HG02798 (cell line): ENCODE results near the gene GLRX5.
"Not testable (repeated sequence)": the region's sequence is repeated elsewhere in the genome, so short reads cannot be mapped to it uniquely, and the experiment has no call there.

Source experiments
- ATAC-seq: cut with Tn5 transposase; IDR thresholded peaks from one replicate; pipeline ENCODE4 v1.9.1; 2021; ENCODE audit warnings: mild to moderate bottlenecking; ENCODE audit not compliant: unreplicated experiment, poor library complexity

Gene GLRX5

DNA sequence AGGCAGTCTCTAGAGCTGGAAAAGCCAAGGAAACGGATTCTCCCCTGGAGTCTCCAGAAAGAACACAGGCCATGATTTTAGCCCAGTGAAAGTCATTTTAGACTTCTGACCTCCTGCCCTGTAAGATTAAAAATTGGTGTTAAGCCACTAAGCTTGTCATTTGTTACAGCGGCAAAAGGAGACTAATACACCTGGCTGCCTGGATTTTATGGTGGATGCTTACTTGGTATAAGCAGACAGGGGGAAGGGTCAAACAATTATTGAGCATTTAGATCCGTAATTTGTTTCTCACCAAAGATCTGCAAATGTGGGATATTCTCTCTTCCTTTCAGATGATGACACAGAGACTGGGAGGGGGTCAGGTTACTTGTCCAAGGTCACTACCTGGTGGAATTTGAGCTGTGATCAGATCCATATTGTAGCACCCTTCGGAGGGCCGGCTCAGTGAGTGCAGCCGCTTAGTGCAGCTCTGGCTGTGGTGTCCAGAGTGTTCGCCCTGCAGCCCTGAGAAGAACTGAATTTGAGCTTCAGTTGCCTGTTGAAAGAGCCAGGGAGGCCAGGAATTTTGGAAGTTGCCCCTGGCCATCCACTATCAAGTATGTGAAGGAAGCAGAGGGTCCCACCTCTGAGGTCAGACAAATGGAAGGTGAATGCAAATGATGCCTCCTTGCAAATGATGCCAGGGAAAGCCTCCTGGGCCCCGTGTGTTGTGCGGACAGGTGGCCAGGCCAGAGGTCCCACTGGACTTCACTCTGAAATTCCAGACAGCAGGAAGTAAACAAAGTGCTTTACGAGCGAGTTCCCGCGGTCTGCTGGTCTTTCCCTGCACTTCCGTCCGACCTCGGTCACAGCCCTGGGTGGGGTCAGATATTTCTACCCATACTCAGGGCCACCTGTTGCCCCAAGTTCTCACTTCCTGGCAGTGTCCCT lies 15.1 kb downstream of the GLRX5 start:
- no peak for ATAC-seq

DNA sequence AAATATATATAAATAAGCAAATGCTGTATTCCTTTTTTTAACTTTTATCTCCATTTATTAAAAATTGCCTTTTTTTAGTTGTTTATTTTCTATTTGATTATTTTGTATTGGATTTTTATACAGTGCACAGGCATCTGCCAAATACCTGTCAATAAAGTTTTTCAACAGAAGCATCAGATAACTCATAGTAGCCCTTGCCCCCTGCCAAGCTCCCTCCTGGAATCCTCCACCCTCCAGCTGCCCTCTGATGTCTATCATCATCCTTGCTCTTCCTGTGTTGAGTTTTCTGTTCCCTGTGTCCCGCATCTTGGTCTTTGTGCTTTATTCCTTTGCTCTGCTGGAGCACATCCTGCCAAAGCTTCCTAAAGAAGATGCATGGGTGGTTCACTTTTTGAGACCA lies 16.6 kb downstream of the GLRX5 start:
- no peak for ATAC-seq

DNA sequence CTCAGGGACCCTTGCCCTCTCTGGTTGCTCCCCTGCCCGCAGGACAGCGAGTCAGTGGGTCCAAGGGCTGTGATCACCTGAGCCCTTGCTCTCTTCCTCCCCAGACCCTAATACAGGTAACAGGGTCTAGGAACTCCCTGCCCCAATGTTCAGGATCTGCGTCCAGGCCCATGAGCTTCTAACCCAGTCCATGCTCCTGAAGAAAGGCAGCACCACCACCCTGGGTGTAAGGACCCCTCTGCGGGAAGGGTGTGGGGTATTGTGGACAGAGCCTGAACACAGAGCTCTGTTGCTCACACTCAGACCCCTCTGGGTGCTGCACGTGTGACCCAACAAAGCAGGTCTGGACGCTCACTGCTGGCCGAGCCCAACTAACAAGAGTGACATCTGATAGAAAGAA lies 18.3 kb downstream of the GLRX5 start:
- ATAC-seq, result no peak

DNA sequence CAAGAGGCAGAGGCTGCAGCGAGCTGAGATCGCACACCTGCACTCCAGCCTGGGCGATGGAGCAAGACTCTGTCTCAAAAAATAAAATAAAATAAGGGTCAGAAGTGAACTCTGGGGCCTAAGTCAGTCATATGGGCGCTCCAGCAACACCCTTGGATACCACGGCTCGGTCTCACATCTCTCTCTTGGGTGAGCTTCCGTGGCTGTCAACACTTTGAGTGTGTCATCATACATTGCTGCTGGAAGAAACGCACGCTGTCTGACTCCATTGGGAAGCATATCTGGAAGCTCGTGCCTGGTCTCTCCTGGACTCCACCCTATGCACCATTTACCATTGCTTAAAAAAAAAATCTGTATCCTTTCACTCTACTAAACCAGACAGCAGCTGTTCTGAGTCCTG lies 20.2 kb downstream of the GLRX5 start:
- no peak for ATAC-seq

DNA sequence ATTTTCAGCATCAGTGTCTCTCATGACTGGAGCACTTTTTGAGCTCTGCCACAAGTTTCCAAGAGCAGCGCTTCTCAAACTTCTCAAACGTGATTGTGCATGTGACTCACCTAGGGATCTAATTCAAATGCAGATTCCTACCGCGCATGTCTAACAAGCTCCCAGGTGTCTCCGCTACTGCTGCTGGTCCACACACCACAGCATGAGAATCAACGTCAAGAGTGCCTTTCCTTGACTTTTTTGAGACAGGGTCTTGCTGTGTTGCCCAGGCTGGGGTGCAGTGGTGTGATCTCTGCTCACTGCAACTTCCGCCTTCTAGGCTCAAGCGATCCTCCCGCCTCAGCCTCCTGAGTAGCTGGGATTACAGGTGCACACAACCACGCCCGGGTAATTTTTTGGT lies 22.4 kb downstream of the GLRX5 start:
- no peak for ATAC-seq

DNA sequence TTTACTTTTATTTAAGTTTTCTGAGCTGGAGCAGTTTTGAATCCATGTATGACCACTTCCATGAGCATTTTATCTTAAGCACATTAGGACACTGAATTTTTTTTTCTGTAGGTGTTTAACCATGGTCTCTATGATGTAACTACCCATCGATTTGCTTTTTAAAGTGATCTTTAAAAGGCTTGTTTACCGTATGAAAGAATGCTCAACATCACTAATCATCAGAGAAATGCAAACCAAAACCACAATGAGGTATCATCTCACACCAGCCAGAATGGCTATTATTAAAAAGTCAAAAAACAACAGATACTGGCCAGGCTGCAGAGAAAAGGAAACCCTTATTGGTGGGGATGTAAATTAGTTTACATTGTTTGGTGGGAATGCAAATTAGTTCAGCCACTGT lies 23.0 kb downstream of the GLRX5 start:
- no peak for ATAC-seq

DNA sequence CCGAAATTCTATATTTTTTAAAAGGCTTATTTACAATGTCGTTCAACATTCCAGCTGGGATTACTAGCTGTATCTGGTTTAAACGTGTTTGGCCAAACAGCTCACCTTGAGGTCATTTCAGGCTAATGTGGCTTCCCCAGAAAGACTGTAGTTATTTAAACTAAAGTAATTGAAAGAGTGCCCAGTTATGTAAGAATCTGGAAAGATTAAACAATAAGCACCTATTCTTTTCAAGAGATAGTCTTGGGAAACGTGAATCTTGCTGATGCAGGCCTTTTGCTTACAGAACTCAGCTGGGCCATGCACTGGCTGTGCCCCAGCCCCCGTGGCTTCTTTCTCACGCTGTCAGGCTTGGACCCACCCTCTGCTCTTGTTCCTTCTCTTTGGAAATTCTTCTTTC lies 24.4 kb downstream of the GLRX5 start:
- ATAC-seq, result no peak

DNA sequence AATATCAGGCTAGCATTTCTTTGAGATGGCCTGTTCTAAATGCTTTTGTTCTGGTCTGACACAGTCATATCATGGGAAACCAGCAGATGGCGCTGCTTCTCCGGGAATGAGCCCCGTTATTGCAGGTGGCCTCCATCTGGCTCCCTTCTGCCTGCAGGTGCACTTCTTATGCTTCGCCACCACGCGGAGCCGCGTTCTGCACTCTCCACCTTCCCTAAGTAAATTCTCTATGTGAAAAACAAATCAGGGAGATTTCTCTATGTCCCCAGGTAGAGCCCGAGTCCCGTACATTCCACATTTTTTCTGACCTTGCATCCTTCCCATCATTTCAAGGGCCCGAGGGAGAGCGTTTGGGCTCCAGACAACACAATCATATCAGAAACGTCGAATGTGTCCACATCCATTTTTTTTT lies 26.2 kb downstream of the GLRX5 start:
- ATAC-seq, result peak; percentile 93

DNA sequence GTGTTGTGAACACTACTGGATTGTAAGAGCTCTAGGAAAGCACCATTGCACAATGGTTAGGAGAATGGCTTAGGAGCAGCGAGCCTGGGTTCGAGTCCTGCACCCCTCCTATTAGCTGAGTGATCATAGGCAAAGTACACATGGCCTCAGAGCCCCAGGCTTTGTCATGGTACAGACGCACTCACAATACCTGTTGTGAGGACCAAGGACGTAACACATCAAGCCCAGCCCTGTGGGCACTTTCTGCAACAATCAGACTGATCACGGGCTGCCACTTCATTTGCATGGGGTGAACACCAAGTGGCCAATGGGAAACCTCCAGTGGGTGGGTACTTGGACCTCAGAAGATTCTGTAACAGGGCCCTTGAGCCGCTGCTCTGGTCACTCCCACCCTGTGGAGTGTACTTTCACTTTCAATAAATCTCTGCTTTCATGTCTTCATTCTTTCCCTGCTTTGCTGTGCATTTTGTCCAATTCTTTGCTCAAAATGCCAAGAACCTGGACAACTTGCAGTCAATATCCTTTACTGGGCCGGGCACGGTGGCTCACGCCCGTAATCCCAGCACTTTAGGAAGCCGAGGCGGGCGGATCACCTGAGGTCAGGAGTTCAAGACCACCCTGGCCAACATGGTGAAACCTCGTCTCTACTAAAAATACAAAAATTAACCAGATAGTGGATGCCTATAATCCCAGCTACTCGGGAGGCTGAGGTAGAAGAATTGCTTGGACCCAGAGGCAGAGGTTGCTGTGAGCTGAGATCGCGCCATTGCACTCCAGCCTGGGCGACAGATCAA lies 28.2 kb downstream of the GLRX5 start:
- ATAC-seq, result no peak

DNA sequence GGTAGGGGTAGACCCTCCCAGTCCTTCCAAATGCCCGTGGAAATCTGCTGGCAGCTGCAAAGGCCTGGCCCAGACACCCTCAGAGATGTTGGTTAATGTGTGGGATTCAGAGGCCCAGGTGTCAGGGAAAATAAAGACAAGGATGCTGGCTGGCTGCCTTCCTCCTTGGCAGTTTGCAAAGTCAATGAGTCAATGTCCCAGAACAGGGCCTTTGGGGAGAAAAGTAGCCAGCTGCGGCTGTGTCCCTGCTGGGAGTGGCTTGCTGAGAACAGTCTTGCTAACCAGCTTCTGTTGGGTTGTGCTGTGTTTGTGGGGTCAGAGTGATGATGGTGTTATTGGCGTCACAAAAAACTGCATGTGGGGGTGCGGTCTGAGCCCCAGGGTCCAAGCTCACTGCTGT lies 29.2 kb downstream of the GLRX5 start:
- ATAC-seq, result no peak

DNA sequence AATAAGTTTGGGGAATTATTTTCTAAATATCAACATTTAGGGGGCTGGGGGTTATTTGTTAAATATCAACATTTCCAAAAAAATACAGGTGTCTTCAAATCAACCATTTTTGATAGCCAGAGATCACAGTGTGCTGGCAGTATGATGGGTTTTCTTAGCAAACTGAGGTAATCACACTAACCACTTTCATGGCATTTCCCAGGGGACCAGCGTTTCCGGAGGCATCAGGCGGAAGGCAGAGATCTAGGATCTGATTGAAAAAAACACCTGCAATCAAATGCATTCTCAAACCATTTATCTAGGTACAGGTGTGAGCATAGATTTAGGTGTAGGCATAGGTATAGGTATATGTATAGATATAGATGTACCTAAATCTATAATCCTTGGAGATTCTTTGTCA lies 34.6 kb downstream of the GLRX5 start:
- no peak for ATAC-seq

DNA sequence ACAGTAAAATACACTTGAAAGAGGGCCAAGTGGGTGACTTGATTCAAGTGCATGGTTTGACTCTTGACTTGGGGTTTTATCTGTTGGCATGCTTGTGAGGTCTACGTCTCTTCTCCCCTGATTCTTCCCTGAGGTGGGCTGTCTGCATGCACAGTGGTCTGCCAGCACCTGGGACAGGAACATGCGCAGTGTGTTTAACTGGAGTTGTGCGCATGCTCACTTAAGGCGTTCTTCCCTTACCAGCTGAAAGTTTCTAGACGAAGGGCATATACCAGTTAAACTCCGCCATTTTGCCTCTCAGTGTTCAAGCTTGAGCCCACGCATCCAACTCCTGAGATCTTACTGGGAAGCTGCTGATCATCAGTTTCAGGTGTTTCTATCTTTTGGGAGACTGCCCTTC lies 38.5 kb downstream of the GLRX5 start:
- ATAC-seq, result no peak

DNA sequence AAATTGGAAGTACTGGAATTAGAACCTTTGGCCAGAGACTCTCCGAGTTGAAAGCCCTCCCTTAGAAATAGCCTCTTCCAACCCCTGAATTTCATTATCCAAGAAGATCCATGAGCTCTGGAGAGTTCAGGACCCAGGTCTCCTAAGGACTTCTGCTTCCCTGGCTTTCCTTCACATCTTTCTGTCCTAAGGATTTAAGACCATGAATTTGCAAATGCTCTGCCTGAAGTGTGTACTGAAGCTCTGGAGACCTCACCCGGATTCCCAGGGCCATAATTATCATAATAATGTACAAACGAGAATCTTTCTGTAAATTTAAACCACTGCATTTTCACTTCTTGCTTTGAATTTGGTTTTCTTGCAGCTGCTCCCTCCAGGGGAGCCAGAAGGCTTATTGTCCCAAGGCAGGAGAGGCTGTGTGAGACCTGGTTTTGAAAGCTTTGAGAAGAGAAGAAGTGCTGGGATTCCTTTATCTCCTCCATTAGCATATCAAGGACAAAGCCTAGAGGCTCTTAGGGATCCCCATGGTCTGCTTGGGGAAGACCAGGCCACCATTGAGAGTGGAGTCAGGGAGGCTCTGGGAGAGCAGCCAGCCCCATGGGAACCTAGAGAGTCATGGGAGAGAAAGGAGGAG lies 41.1 kb downstream of the GLRX5 start:
- no peak for ATAC-seq

DNA sequence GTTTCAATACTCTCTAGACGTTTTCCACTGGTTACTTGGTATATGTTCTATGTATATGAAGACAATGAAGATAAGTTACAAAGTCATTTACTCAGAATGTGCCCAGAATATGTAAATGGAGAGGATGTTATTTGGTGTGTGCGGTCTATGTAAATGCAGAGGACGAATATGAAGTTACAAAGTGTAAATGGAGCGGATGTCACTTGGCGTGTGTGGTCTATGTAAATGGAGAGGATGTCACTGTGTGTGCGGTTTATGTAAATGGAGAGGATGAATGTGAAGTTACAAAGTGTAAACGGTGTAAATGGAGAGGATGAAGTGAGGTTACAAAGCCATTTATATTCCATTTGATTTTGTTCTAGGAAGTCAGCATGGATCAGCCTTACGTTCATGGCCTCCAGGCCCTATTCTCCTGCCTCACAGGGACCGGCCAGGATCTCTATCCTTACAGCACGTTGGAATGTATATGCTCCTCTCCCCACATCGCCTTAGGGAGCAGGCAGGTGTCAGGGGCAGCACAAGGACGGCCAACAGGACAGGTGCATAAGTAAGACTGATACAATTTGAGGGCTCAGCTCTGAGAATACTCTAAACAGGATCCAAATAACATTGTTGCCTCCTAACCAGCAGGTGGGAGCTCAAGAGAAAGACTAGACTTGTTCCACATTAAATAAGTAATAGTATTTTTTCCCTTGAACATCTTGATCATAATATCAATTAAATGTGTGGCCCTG lies 42.4 kb downstream of the GLRX5 start:
- peak; percentile 97 for ATAC-seq

DNA sequence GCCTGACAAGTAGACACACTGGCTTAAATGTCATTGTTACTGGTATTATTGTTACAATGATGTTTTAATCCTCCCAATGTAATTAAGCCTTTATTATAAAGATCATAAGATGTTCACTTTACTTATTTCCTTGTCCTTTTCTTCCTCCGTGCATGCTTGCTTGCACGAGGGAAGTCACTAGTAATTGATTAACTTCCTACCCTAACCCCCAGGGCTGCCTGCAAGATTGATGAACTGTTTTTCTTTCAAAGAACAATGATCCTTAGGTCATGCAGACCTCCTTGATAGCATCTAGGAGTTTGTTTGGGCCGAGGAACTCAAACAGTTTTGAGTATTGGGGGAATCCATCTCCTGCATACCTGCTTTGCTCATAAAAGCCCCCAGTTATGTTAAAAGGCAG lies 43.0 kb downstream of the GLRX5 start:
- ATAC-seq, result no peak

DNA sequence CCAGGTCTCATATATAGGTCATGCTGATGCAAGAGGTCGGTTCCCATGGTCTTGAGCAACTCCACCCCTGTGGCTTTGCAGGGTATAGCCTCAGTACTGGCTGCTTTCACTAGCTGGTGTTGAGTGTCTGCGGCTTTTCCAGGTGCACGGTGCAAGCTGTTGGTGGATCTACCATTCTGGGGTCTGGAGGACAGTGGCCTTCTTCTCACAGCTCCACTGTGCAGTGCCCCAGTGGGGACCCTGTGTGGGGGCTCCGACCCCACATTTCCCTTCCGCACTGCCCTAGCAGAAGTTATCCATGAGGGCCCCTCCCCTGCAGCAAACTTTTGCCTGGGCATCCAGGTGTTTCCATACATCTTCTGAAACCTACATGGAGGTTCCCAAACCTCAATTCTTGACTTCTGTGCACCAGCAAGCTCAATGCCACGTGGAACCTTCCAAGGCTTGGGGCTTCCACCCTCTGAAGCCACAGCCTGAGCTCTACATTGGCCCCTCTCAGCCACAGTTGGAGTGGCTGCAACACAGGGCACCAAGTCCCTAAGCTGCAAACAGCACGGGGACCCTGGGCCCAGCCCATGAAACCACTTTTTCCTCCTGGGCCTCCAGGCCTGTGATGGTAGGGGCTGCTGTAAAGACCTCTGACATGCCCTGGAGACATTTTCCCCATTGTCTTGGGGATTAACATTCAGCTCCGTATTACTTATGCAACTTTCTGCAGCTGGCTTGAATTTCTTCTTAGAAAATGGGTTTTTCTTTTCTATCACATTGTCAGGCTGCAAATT lies 49.2 kb downstream of the GLRX5 start:
- ATAC-seq, result not testable (repeated sequence)

DNA sequence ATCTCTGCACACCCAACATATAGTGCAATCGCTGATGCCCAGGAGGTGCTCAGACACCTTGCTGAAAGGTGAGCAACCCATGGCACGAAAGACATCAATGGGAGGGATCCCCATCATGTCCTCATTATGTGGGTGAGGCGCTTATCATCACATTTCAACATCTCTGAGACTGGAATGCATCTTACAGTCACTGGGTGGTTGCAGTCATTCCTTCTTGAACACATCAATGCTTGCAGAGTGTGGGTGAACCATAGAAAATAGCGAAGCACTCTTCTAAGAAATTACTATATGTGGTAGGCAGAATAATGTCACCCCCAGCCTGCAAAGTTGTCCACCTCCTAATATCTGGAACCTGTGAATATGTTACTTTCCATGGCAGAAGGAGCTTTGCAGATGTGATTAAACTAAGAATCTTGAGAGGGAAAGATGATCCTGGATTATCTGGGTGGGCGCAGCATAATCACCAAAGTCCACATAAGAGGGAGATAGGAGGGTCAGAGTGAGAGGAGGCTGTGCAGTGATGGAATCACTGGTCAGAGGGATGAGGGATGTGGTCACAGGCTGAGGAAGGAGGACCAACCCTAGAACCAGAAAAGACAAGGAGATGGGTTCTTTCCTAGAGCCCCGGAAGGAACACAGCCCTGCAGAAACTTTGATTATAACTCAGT lies 51.2 kb downstream of the GLRX5 start:
- no peak for ATAC-seq

DNA sequence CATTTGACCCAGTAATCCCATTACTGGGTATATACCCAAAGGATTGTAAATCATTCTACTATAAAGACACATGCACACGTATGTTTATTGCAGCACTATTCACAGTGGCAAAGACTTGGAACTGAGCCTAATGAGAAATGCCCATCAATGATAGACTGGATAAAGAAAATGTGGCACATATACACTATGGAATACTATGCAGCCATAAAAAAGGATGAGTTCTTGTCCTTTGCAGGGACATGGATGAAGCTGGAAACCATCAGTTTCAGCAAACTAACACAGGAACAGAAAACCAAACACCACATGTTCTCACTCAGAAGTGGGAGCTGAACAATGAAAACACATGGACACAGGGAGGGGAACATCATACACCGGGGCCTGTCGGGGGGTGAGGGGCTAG lies 56.3 kb downstream of the GLRX5 start:
- not testable (repeated sequence) for ATAC-seq
